ENCODE measurements around the gene PABPC1L.
A peak's percentile ranks its signal among the peaks of the same experiment; 100 is the strongest.
"Not testable (repeated sequence)": the region's sequence is repeated elsewhere in the genome, so short reads cannot be mapped to it uniquely, and the experiment has no call there.

The PABPC1L gene

GRCh38 chr20:44909872-44910689 is at the start of gene PABPC1L:
Gene PABPC1L (plus strand): TSS chr20:44910060. CDS start chr20:44910144, 84 bp downstream.
- H3K27ac ChIP-seq (ENCODE audit: low read depth, low read length) = no peak within 1 kb of the TSS; the same call in 1 of the 2 replicates
- no peaks in the 10 kb centered on the region for H3K9me2 ChIP-seq (replicated peaks; ENCODE audit: control insufficient read depth, low read length)
- H4K20me1 ChIP-seq (ENCODE audit: control insufficient read depth, insufficient read depth, low read depth, low read length) = no peaks in the 10 kb centered on the region; the same call in 1 of the 2 replicates
- H3F3A ChIP-seq (ENCODE audit: control insufficient read depth, insufficient read depth) = peaks cover 30% of the 10 kb centered on the region
- peaks cover 6% of the 10 kb centered on the region for H3K79me2 ChIP-seq (ENCODE audit: control insufficient read depth, low read length)
- peaks cover 52% of the 10 kb centered on the region for H3K36me3 ChIP-seq (ENCODE audit: control insufficient read depth, low read length)
- peak within 1 kb of the TSS; percentile 95 for H3K4me2 ChIP-seq (ENCODE audit: low read length)
- H3K4me1 ChIP-seq (ENCODE audit: control insufficient read depth, low read length) = peaks cover 20% of the 10 kb centered on the region
- peak within 1 kb of the TSS; percentile 87 for H3K4me3 ChIP-seq (ENCODE audit: low read length)
- H3K9me3 ChIP-seq (ENCODE audit: control insufficient read depth, insufficient read depth, low read length) = no peaks in the 10 kb centered on the region
- H3K27me3 ChIP-seq (ENCODE audit: control insufficient read depth, low read length) = no peaks in the 10 kb centered on the region
- TF ChIP-seq EZH2phosphoT487 (IDR thresholded peaks at IDR 0.05; ENCODE audit: borderline replicate concordance, low read length) = no peak
- TF ChIP-seq, protein P1, sequence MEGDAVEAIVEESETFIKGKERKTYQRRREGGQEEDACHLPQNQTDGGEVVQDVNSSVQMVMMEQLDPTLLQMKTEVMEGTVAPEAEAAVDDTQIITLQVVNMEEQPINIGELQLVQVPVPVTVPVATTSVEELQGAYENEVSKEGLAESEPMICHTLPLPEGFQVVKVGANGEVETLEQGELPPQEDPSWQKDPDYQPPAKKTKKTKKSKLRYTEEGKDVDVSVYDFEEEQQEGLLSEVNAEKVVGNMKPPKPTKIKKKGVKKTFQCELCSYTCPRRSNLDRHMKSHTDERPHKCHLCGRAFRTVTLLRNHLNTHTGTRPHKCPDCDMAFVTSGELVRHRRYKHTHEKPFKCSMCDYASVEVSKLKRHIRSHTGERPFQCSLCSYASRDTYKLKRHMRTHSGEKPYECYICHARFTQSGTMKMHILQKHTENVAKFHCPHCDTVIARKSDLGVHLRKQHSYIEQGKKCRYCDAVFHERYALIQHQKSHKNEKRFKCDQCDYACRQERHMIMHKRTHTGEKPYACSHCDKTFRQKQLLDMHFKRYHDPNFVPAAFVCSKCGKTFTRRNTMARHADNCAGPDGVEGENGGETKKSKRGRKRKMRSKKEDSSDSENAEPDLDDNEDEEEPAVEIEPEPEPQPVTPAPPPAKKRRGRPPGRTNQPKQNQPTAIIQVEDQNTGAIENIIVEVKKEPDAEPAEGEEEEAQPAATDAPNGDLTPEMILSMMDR (IDR thresholded peaks at IDR 0.05; ENCODE audit: low read depth, low read length, poor library complexity, severe bottlenecking) = no peak

DNA sequence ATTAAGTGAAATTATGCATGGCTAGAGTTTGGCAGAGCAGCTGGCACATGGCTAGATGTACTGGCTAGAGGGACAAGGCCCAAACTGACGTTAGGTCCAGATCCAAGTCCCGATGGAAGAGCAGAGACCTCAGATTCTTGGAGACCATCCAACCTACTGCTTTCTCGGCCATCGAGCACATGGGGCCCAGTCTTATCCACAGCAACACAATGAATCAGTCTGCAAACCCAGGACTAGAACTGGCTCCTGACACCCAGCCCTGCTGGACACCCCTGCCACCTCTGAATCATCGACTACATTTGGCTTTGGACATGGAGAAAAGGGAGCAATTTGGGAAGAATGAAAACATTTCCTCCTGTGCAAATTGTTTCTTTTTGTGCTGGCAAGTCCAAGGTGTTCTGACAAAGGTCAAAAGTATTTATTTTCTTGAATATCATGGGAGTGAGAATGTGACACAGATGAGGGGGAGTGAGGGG is 48.3 kb upstream of the PABPC1L start:
- Histone ChIP-seq H4K20me1 (ENCODE audit: control insufficient read depth, insufficient read depth, low read depth, low read length) (no peaks in the 10 kb centered on the region), H3K27ac (ENCODE audit: low read depth, low read length) (no peak overlapping the region), H3K36me3 (ENCODE audit: control insufficient read depth, low read length) (peaks cover 8% of the 10 kb centered on the region), H3K4me3 (ENCODE audit: low read length) (no peak overlapping the region), H3K4me2 (ENCODE audit: low read length) (no peak overlapping the region), H3K9me3 (ENCODE audit: control insufficient read depth, insufficient read depth, low read length) (peaks cover 12% of the 10 kb centered on the region), H3F3A (ENCODE audit: control insufficient read depth, insufficient read depth) (no peaks in the 10 kb centered on the region; the same call in 1 of the 2 replicates), H3K27me3 (ENCODE audit: control insufficient read depth, low read length) (no peaks in the 10 kb centered on the region; the same call in 1 of the 2 replicates), H3K4me1 (ENCODE audit: control insufficient read depth, low read length) (peaks cover 15% of the 10 kb centered on the region), H3K79me2 (ENCODE audit: control insufficient read depth, low read length) (no peaks in the 10 kb centered on the region), H3K9me2 (replicated peaks; ENCODE audit: control insufficient read depth, low read length) (no peaks in the 10 kb centered on the region)
- no peak for TF ChIP-seq EZH2phosphoT487 (IDR thresholded peaks at IDR 0.05; ENCODE audit: borderline replicate concordance, low read length)
- TF ChIP-seq, protein P1 (IDR thresholded peaks at IDR 0.05; ENCODE audit: low read depth, low read length, poor library complexity, severe bottlenecking) = no peak

DNA sequence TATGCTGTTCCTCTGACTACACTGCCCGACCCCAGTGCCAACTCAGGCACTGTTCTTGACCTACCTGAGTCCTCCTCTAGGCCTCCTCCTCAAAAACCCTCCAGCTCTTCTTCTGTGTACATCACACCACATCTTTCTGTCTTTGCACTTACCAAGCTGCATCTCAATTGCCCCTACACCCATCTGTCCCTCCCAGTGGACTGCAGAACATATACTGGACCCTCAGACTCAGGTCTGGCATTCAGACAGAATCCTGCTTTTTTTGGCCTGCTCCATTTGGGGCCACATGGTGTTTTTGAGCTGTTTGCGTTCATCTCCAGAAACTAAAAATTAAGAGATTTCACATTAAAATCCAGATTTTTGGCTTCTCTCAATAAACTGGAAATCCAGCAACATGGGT is 47.6 kb upstream of the PABPC1L start:
- H3K4me1 ChIP-seq (ENCODE audit: control insufficient read depth, low read length) = peaks cover 12% of the 10 kb centered on the region
- no peaks in the 10 kb centered on the region for H3F3A ChIP-seq (ENCODE audit: control insufficient read depth, insufficient read depth)
- peaks cover 6% of the 10 kb centered on the region for H3K9me3 ChIP-seq (ENCODE audit: control insufficient read depth, insufficient read depth, low read length)
- no peaks in the 10 kb centered on the region for H3K9me2 ChIP-seq (replicated peaks; ENCODE audit: control insufficient read depth, low read length)
- no peak overlapping the region for H3K4me3 ChIP-seq (ENCODE audit: low read length)
- no peaks in the 10 kb centered on the region; the same call in none of the 2 replicates for H3K27me3 ChIP-seq (ENCODE audit: control insufficient read depth, low read length)
- H3K79me2 ChIP-seq (ENCODE audit: control insufficient read depth, low read length) = no peaks in the 10 kb centered on the region
- H3K36me3 ChIP-seq (ENCODE audit: control insufficient read depth, low read length) = peaks cover 5% of the 10 kb centered on the region
- no peaks in the 10 kb centered on the region for H4K20me1 ChIP-seq (ENCODE audit: control insufficient read depth, insufficient read depth, low read depth, low read length)
- H3K27ac ChIP-seq (ENCODE audit: low read depth, low read length) = no peak overlapping the region
- TF ChIP-seq, protein P1 (IDR thresholded peaks at IDR 0.05; ENCODE audit: low read depth, low read length, poor library complexity, severe bottlenecking) = no peak
- TF ChIP-seq EZH2phosphoT487 (IDR thresholded peaks at IDR 0.05; ENCODE audit: borderline replicate concordance, low read length) = no peak
- H3K4me2 ChIP-seq (ENCODE audit: low read length) = no peak overlapping the region

DNA sequence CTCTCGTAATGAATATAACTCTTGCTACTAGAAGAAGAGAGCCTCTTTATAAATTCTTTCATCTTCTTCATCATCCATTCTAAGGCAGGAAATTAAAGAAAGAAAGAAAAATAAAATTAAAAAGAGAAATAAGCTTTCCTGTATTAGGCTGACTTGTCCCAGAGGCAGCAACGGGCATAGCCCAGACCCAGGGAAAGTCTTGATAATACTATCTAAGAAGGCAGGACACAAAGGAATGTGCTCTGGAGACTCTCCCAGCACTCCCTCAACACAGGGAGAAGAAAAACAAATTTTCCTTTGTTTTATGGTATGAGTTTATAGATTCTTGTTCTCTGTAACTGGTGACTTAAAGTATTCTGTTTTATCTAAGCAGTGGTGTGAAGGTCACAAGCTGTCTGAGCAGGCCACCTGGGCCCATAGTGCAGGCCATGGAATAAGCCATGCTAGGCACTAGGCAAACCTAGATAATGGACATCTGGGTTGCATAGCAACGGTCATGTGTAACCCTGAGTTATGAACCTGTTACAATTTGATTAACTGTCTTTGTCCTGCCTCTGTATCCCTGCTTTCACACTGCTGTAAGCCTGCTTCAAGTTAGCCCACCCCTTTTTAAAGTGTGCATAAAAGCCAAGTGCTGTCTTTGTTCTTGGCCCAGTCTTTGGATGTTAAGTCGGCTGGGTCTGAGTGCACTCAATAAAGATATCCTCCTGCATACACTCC is 46.3 kb upstream of the PABPC1L start:
- not testable (repeated sequence) for H3K9me2 ChIP-seq (replicated peaks; ENCODE audit: control insufficient read depth, low read length); H3K27ac ChIP-seq (ENCODE audit: low read depth, low read length); H4K20me1 ChIP-seq (ENCODE audit: control insufficient read depth, insufficient read depth, low read depth, low read length); H3K4me2 ChIP-seq (ENCODE audit: low read length); H3F3A ChIP-seq (ENCODE audit: control insufficient read depth, insufficient read depth); H3K27me3 ChIP-seq (ENCODE audit: control insufficient read depth, low read length); H3K4me3 ChIP-seq (ENCODE audit: low read length); H3K9me3 ChIP-seq (ENCODE audit: control insufficient read depth, insufficient read depth, low read length); H3K36me3 ChIP-seq (ENCODE audit: control insufficient read depth, low read length); H3K79me2 ChIP-seq (ENCODE audit: control insufficient read depth, low read length)
- H3K4me1 ChIP-seq (ENCODE audit: control insufficient read depth, low read length) = peaks cover 13% of the 10 kb centered on the region

GRCh38 chr20:44864493-44864892 is 45.4 kb upstream of the PABPC1L start:
- not testable (repeated sequence) for H3K9me3 ChIP-seq (ENCODE audit: control insufficient read depth, insufficient read depth, low read length); H3K4me1 ChIP-seq (ENCODE audit: control insufficient read depth, low read length); H3K27ac ChIP-seq (ENCODE audit: low read depth, low read length); H3K9me2 ChIP-seq (replicated peaks; ENCODE audit: control insufficient read depth, low read length); H3K27me3 ChIP-seq (ENCODE audit: control insufficient read depth, low read length); H3K4me2 ChIP-seq (ENCODE audit: low read length); H3K36me3 ChIP-seq (ENCODE audit: control insufficient read depth, low read length); H4K20me1 ChIP-seq (ENCODE audit: control insufficient read depth, insufficient read depth, low read depth, low read length); H3K4me3 ChIP-seq (ENCODE audit: low read length); H3F3A ChIP-seq (ENCODE audit: control insufficient read depth, insufficient read depth); H3K79me2 ChIP-seq (ENCODE audit: control insufficient read depth, low read length)

Measured in DOHH2 (cell line).